GM12892 (cell line): ENCODE measurements around the gene PDE7B.

Source experiments
- POLR2A ChIP-seq: IDR thresholded peaks from 2 replicates; pipeline ENCODE4 v1.6.1; 2011; ENCODE audit warnings: low read depth, low read length, control low read depth
- POLR2AphosphoS5 ChIP-seq: IDR thresholded peaks from 2 replicates; pipeline ENCODE4 v1.6.1; 2011; ENCODE audit warnings: low read depth, low read length, control low read depth
- TAF1 ChIP-seq: IDR thresholded peaks from 2 replicates; pipeline ENCODE4 v1.6.1; 2011; ENCODE audit warnings: low read depth, mild to moderate bottlenecking, control low read depth, low read length, borderline replicate concordance

- TF ChIP-seq TAF1 = no peak
- TF ChIP-seq POLR2A = no peak
- TF ChIP-seq POLR2AphosphoS5 = no peak
Observed at GRCh38 chr6:136149311-136149710, 297.8 kb downstream of the PDE7B start.
